ENCODE results near the gene ADARB2.

GRCh38 chr10:1204434-1205326 lies 532.6 kb downstream of the ADARB2 start:
- TF ChIP-seq ZNF558 (tag by site-specific recombination; IDR thresholded peaks at IDR 0.05) (no peak), ZNF449 (tag by site-specific recombination; IDR thresholded peaks at IDR 0.05) (no peak), ZFP3 (tag by site-specific recombination; IDR thresholded peaks at IDR 0.05; ENCODE audit: low read depth) (no peak), TSHZ1 (tag by site-specific recombination; IDR thresholded peaks at IDR 0.05; ENCODE audit: borderline replicate concordance) (no peak)
